IMR-90 (cell line): ENCODE data around the gene BLVRA. TPM values are rescaled to one million over a fixed set of nuclear protein-coding genes. Genes with fewer than 3 reads are reported as not detected.

Experiments
- ATAC-seq: fragments of 200-7000 bp; cut with Tn5 transposase; 2 replicates; pipeline ENCODE4 v1.9.1; 2020; ENCODE audit warnings: low read depth, mild to moderate bottlenecking, moderate library complexity
- BruUV-seq: library from RNA; stranded (reverse); fragments of 400-500 nt; replicated peaks from 2 replicates; lab custom pipeline; 2021; lab: Mats Ljungman, UMichigan
- CTCF ChIA-PET: fragments of 300-600 bp; formaldehyde crosslinking; extraction: SDS; loops from one replicate; lab custom pipeline; 2021; ENCODE audit warnings: antibody characterized with exemption; lab: Yijun Ruan, JAX
- POLR2A ChIA-PET: fragments of 300-600 bp; sonication (Branson Sonifier 250); formaldehyde crosslinking; loops from one replicate; lab custom pipeline; 2022; ENCODE audit warnings: antibody characterized with exemption; ENCODE audit not compliant: unreplicated experiment; lab: Charles Lee
- DNase-seq: peaks from one replicate; pipeline ENCODE4 v3.0.0; 2013
- H2AFZ ChIP-seq: replicated peaks from 2 replicates; pipeline ENCODE3; 2013; ENCODE audit warnings: low read length, mild to moderate bottlenecking; ENCODE audit not compliant: poor library complexity
- H2AK5ac ChIP-seq: 2 replicates; pipeline ENCODE4 v1.6.1; 2013; ENCODE audit warnings: low read depth, low read length, inconsistent platforms
- H2AK9ac ChIP-seq: replicated peaks from 2 replicates; pipeline ENCODE3; 2013; ENCODE audit warnings: mild to moderate bottlenecking, low read depth, low read length, moderate library complexity; ENCODE audit not compliant: poor library complexity
- H2BK120ac ChIP-seq: 2 replicates; pipeline ENCODE4 v1.6.1; 2013; ENCODE audit warnings: low read depth, low read length, inconsistent platforms
- H2BK15ac ChIP-seq: 3 replicates; pipeline ENCODE4 v1.6.1; 2013; ENCODE audit warnings: low read depth, low read length, inconsistent platforms
- H2BK20ac ChIP-seq: 2 replicates; pipeline ENCODE4 v1.6.1; 2013; ENCODE audit warnings: low read depth, mild to moderate bottlenecking, inconsistent platforms, low read length, moderate library complexity
- H2BK5ac ChIP-seq: 2 replicates; pipeline ENCODE4 v1.6.1; 2013; ENCODE audit warnings: mild to moderate bottlenecking, low read depth, low read length, inconsistent platforms; ENCODE audit not compliant: poor library complexity, severe bottlenecking
- H3K14ac ChIP-seq: replicated peaks from 2 replicates; pipeline ENCODE4 v1.6.1; 2013; ENCODE audit warnings: low read depth, low read length, inconsistent platforms
- H3K18ac ChIP-seq: 2 replicates; pipeline ENCODE4 v1.6.1; 2013; ENCODE audit warnings: low read depth, low read length, control low read depth
- H3K23ac ChIP-seq: 2 replicates; pipeline ENCODE4 v1.6.1; 2013; ENCODE audit warnings: low read depth, low read length, inconsistent platforms
- H3K27ac ChIP-seq: 2 replicates; pipeline ENCODE4 v1.5.1; 2013; ENCODE audit warnings: mild to moderate bottlenecking, control low read depth, low read length; ENCODE audit not compliant: insufficient read depth
- H3K27me3 ChIP-seq: 2 replicates; pipeline ENCODE4 v1.6.1; 2013; ENCODE audit warnings: low read length; ENCODE audit not compliant: control insufficient read depth, insufficient read depth
- H3K36me3 ChIP-seq: 2 replicates; pipeline ENCODE4 v1.6.1; 2013; ENCODE audit warnings: low read length, mixed read lengths; ENCODE audit not compliant: control insufficient read depth, insufficient read depth
- H3K4ac ChIP-seq: 2 replicates; pipeline ENCODE4 v1.6.1; 2013; ENCODE audit warnings: low read depth, low read length, inconsistent platforms
- H3K4me1 ChIP-seq: 2 replicates; pipeline ENCODE4 v1.6.1; 2013; ENCODE audit warnings: low read length, mixed read lengths; ENCODE audit not compliant: control insufficient read depth, insufficient read depth
- H3K4me2 ChIP-seq: 2 replicates; pipeline ENCODE4 v1.6.1; 2013; ENCODE audit warnings: low read depth, mild to moderate bottlenecking, control low read depth, low read length, moderate library complexity
- H3K4me3 ChIP-seq: 2 replicates; pipeline ENCODE4 v1.5.1; 2013; ENCODE audit warnings: low read depth, mild to moderate bottlenecking, control low read depth, low read length, moderate library complexity; ENCODE audit not compliant: insufficient read depth
- H3K56ac ChIP-seq: 2 replicates; pipeline ENCODE4 v1.6.1; 2013; ENCODE audit warnings: low read length, inconsistent platforms; ENCODE audit not compliant: insufficient read depth; ENCODE audit errors: extremely low read depth
- H3K79me1 ChIP-seq, 2 experiments: 2 replicates each; pipeline ENCODE4 v1.6.1; 2013; ENCODE audit warnings: low read length in 2 of 2, inconsistent platforms in 1 of 2, low read depth in 1 of 2
- H3K9ac ChIP-seq: 2 replicates; pipeline ENCODE4 v1.6.1; 2013; ENCODE audit warnings: low read depth, low read length, control low read depth
- H3K9me1 ChIP-seq: 2 replicates; pipeline ENCODE4 v1.6.1; 2013; ENCODE audit warnings: low read length, inconsistent platforms; ENCODE audit not compliant: insufficient read depth
- H3K9me3 ChIP-seq: 2 replicates; pipeline ENCODE4 v1.6.1; 2013; ENCODE audit warnings: low read length; ENCODE audit not compliant: control insufficient read depth, insufficient read depth
- H4K20me1 ChIP-seq: 2 replicates; pipeline ENCODE4 v1.6.1; 2013; ENCODE audit warnings: low read length, inconsistent platforms; ENCODE audit not compliant: insufficient read depth
- H4K5ac ChIP-seq: 2 replicates; pipeline ENCODE4 v1.6.1; 2013; ENCODE audit warnings: mild to moderate bottlenecking, low read depth, low read length, control low read depth
- H4K8ac ChIP-seq, 2 experiments: 2 replicates each; pipeline ENCODE4 v1.6.1; 2013; ENCODE audit warnings: low read depth in 2 of 2, low read length in 2 of 2, control low read depth in 1 of 2, inconsistent platforms in 1 of 2
- H4K91ac ChIP-seq: 2 replicates; pipeline ENCODE4 v1.6.1; 2013; ENCODE audit warnings: low read depth, low read length, inconsistent platforms; ENCODE audit not compliant: insufficient read depth
- BHLHE40 ChIP-seq: fragments of 150-350 bp; IDR thresholded peaks from 2 replicates; pipeline ENCODE4 v1.6.1; 2016; ENCODE audit warnings: mild to moderate bottlenecking, low read depth, low read length
- CHD1 ChIP-seq: IDR thresholded peaks from 2 replicates; pipeline ENCODE4 v1.6.1; 2012; ENCODE audit warnings: low read depth, low read length, improper control_type of control experiment
- MAFK ChIP-seq: IDR thresholded peaks from 2 replicates; pipeline ENCODE4 v1.6.1; 2012; ENCODE audit warnings: low read depth, low read length, improper control_type of control experiment
- RAD21 ChIP-seq: IDR thresholded peaks from 2 replicates; pipeline ENCODE4 v1.6.1; 2012; ENCODE audit warnings: low read length, improper control_type of control experiment
- RCOR1 ChIP-seq: IDR thresholded peaks from 2 replicates; pipeline ENCODE4 v1.6.1; 2012; ENCODE audit warnings: mild to moderate bottlenecking, low read length, improper control_type of control experiment; ENCODE audit not compliant: insufficient replicate concordance
- RFX5 ChIP-seq: IDR thresholded peaks from 2 replicates; pipeline ENCODE4 v1.8.0; 2012; ENCODE audit warnings: low read depth, mild to moderate bottlenecking, low read length, moderate library complexity
- SMC3 ChIP-seq: fragments of 150-350 bp; IDR thresholded peaks from 2 replicates; pipeline ENCODE4 v1.6.1; 2016; ENCODE audit warnings: low read depth, mild to moderate bottlenecking, antibody characterized with exemption, low read length, moderate library complexity
- WGBS, 2 experiments: methylation state at CpG; one replicate each; pipeline versions ENCODE4 v1.1.5 to v1.1.7; 2013; ENCODE audit warnings: missing lambda C conversion rate in 2 of 2; ENCODE audit not compliant: insufficient read length in 1 of 2; ENCODE audit errors: extremely low coverage in 2 of 2; 5-methylcytosine and 5-hydroxymethylcytosine counted together
- dilution Hi-C: fragments of 300-500 bp; cut with HindIII; formaldehyde crosslinking; loops from one replicate; pipeline ENCODE4 v1.14.3; 2018; ENCODE audit warnings: low sequenced_read_pairs; ENCODE audit not compliant: unreplicated experiment
- in situ Hi-C: fragments of 300-500 bp; cut with MboI; formaldehyde crosslinking; loops from 3 replicates; pipeline ENCODE4 v1.14.3; 2019; ENCODE audit warnings: low sequenced_read_pairs, inconsistent platforms, mixed read lengths
- intact Hi-C: fragments of 100-400 bp; cut with micrococcal nuclease; formaldehyde crosslinking; loops from 2 replicates; pipeline ENCODE4 v1.10.0; 2022
- polyA plus RNA-seq, 3 experiments: library from polyadenylated mRNA; depleted of rRNA; stranded (reverse); fragments of >200 nt; gene quantifications; 2 replicates each; pipeline ENCODE4 v1.2.3, GENCODE V29; 2012; ENCODE audit warnings: low replicate concordance in 1 of 3
- total RNA-seq: library from RNA; depleted of rRNA; stranded (reverse); fragments of >200 nt; gene quantifications from 2 replicates; pipeline ENCODE4 v1.2.3, GENCODE V29; 2012
- TF ChIP-seq, protein P1 (sequence below): fragments of 150-350 bp; IDR thresholded peaks from 2 replicates; pipeline ENCODE4 v1.6.1; 2017; ENCODE audit warnings: mild to moderate bottlenecking, antibody characterized with exemption, low read length, low read depth

The BLVRA gene
- total and polyA plus RNA-seq, 2 of the 4 experiments (the other 2 are of a cell fraction), result 32.3 to 47.1 TPM

DNA sequence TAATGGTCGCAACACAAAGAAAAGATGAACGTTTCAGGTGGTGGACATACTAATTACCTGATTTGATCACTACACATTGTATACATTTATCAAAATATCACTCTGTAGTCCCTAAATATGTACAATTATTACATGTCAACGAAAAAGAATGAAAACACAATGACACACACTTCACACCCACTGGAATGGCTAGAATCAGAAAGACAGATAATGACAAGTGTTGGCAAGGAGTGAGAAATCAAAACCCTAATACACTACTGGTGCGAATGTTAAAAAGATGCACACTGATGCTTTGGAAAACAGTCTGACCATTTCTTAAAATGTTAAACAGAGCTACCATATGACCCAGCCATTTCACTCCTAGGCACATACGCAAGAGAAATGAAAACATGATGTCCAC lies 31.5 kb upstream of the BLVRA start:
- Histone ChIP-seq H3K4me1 (peaks cover 2% of the 10 kb centered on the region; the same call in 1 of the 2 replicates), H3K9ac (no peak overlapping the region), H4K5ac (no peak overlapping the region), H3K4me2 (no peak overlapping the region), H3K14ac (no peak overlapping the region), H3K27ac (no peak overlapping the region), H3K23ac (peak overlapping the region; percentile 3; the same call in 1 of the 2 replicates), H3K4me3 (no peak overlapping the region), H2BK20ac (no peak overlapping the region), H3K9me3 (no peaks in the 10 kb centered on the region), H3K4ac (no peak overlapping the region), H4K91ac (no peak overlapping the region), H2AFZ (no peak overlapping the region), H2BK15ac (no peak overlapping the region), H3K36me3 (no peaks in the 10 kb centered on the region), H2BK5ac (no peak overlapping the region), H3K79me1 (peaks cover 14 to 38% of the 10 kb centered on the region in 2 experiments), H3K18ac (no peak overlapping the region), H2AK5ac (no peak overlapping the region), H2BK120ac (no peak overlapping the region), H2AK9ac (no peak overlapping the region), H3K27me3 (no peaks in the 10 kb centered on the region), H3K9me1 (no peaks in the 10 kb centered on the region), H4K8ac (no peak overlapping the region), H3K56ac (no peak overlapping the region), H4K20me1 (no peaks in the 10 kb centered on the region)
- DNase-seq, result no peak
- in situ Hi-C loops (loop anchor here (10.0 kb wide), 1 partner anchor 782 kb away; no protein-coding TSS in a partner anchor), dilution Hi-C loops (no loop called here), intact Hi-C loops (no loop called here)
- TF ChIP-seq SMC3 (no peak), RCOR1 (no peak), BHLHE40 (no peak), RFX5 (no peak), RAD21 (no peak), CHD1 (no peak), MAFK (no peak)
- TF ChIP-seq, protein P1, sequence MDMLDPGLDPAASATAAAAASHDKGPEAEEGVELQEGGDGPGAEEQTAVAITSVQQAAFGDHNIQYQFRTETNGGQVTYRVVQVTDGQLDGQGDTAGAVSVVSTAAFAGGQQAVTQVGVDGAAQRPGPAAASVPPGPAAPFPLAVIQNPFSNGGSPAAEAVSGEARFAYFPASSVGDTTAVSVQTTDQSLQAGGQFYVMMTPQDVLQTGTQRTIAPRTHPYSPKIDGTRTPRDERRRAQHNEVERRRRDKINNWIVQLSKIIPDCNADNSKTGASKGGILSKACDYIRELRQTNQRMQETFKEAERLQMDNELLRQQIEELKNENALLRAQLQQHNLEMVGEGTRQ, result no peak
- WGBS, 2 experiments, result 100% methylated on average over 2 of the region's 5 CpGs; no CpG with 5 or more reads in 1 of the 2 experiments
- no TSS peak for BruUV-seq
- ChIA-PET POLR2A (no interaction called here), CTCF (no interaction called here)
- ATAC-seq, result no peak
